ENCODE data around the gene SLC1A5. TPM values are rescaled to one million over a fixed set of nuclear protein-coding genes. Genes with fewer than 3 reads are reported as not detected.

Gene SLC1A5
- total RNA-seq, 2 donors from 2014 or later: 77.6 to 78.1 TPM

DNA sequence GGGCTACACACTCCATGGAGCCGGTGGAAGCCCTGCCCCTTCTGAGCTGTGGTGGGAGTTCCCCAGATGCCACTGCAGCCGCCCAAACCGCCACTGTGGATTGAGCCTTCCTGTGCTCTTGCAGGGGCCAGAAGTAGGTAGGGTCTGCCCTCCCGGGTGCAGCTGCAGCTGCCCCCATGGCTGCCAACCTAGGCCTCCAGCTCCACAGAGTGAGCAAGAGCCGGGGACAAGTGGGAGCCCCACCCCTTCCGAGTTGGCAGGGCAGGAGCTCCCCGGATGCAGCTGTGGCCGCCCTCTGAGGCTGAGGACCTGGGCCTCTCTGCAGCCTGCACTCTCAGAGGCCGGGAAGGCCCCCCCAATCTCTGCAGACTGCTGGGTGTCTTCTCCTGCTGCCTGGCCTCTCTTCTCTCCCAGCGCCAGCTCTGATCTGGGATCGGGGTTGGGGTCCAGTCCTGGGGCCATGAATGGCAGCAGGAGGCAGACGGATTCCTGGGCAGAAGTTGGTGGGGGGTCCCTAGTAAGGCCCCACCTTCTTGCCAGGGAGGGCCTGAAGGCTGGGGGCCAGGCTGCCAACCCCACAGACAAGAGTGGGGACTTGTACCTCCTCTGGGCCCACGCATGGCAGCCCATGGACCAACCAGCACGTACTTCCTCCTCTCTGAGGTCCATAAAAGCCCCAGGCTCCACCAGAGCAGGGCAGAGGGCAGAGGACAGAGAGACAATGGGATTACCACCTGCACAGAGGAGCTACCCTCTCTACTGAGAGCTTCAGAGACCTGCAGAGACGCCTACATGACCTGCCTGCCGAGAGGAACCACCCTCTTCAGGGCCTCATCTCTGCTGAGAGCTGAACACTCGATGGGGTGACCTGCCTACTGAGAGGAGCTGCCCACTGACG, 33.4 kb upstream of the SLC1A5 start:
- Mint-ChIP-seq H3K27me3 (ENCODE audit: insufficient read depth) (peaks cover 99% of the 10 kb centered on the region), H3K9me3 (peaks cover 2% of the 10 kb centered on the region), H3K27ac (no peak overlapping the region), H3K4me1 (peaks cover 5% of the 10 kb centered on the region), H3K36me3 (ENCODE audit: low read depth) (no peaks in the 10 kb centered on the region), H3K4me3 (no peak overlapping the region)
- H3K36me3 ChIP-seq (ENCODE audit: control insufficient read depth, insufficient read depth, low read length): no peaks in the 10 kb centered on the region
- WGBS, 2 experiments (ENCODE audit: insufficient coverage in 1 of 2, insufficient read length in 1 of 2): 82 to 90% methylated on average over 12 to 18 of the region's 18 CpGs
- H3K27me3 ChIP-seq (ENCODE audit: control insufficient read depth, insufficient read depth, low read length, poor library complexity, severe bottlenecking): peaks cover 93% of the 10 kb centered on the region
- no peaks in the 10 kb centered on the region for H3K4me1 ChIP-seq (ENCODE audit: control insufficient read depth, insufficient read depth, low read length)
- no peak overlapping the region for H3K27ac ChIP-seq (ENCODE audit: low read depth, low read length)
- peak; percentile 58 for DNase-seq
- H3K4me3 ChIP-seq (ENCODE audit: low read length): no peak overlapping the region
- no peak overlapping the region for H3K9ac ChIP-seq (ENCODE audit: extremely low read depth, low read length, poor library complexity, severe bottlenecking)
- TF ChIP-seq, protein P1, sequence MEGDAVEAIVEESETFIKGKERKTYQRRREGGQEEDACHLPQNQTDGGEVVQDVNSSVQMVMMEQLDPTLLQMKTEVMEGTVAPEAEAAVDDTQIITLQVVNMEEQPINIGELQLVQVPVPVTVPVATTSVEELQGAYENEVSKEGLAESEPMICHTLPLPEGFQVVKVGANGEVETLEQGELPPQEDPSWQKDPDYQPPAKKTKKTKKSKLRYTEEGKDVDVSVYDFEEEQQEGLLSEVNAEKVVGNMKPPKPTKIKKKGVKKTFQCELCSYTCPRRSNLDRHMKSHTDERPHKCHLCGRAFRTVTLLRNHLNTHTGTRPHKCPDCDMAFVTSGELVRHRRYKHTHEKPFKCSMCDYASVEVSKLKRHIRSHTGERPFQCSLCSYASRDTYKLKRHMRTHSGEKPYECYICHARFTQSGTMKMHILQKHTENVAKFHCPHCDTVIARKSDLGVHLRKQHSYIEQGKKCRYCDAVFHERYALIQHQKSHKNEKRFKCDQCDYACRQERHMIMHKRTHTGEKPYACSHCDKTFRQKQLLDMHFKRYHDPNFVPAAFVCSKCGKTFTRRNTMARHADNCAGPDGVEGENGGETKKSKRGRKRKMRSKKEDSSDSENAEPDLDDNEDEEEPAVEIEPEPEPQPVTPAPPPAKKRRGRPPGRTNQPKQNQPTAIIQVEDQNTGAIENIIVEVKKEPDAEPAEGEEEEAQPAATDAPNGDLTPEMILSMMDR (conservative IDR thresholded peaks at IDR 0.05): no peak
- no peaks in the 10 kb centered on the region for H3K9me3 ChIP-seq (ENCODE audit: control insufficient read depth, low read length)

DNA sequence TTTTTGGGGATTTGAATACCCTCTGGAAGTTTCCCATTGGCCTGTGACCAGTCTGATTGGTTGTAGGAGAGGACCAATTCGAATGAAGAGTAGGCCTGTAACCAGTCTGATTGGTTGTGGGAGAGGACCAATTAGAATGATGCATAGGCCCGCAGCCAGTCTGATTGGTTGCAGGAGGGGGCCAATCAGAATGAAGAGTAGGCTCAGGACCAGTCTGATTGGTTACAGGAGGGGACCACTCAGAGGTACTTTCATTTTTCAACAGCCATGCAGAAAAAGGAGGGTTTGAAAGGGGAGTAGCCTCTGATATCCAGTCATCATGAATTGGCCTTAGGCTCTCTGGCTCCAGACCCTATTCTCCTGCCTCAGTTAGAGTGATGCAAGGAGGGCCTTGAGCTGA, 30.4 kb upstream of the SLC1A5 start:
- H3K9me3 Mint-ChIP-seq: no peaks in the 10 kb centered on the region
- peaks cover 87% of the 10 kb centered on the region for H3K27me3 ChIP-seq (ENCODE audit: control insufficient read depth, insufficient read depth, low read length, poor library complexity, severe bottlenecking)
- H3K27ac Mint-ChIP-seq: no peak overlapping the region
- peaks cover 7% of the 10 kb centered on the region for H3K4me1 Mint-ChIP-seq
- no peak overlapping the region for H3K27ac ChIP-seq (ENCODE audit: low read depth, low read length)
- H3K4me3 ChIP-seq (ENCODE audit: low read length): no peak overlapping the region
- no peaks in the 10 kb centered on the region for H3K36me3 Mint-ChIP-seq (ENCODE audit: low read depth)
- H3K4me1 ChIP-seq (ENCODE audit: control insufficient read depth, insufficient read depth, low read length): no peaks in the 10 kb centered on the region
- no peak overlapping the region for H3K4me3 Mint-ChIP-seq
- H3K9me3 ChIP-seq (ENCODE audit: control insufficient read depth, low read length): no peaks in the 10 kb centered on the region
- H3K27me3 Mint-ChIP-seq (ENCODE audit: insufficient read depth): peaks cover 95% of the 10 kb centered on the region
- H3K9ac ChIP-seq (ENCODE audit: extremely low read depth, low read length, poor library complexity, severe bottlenecking): no peak overlapping the region
- WGBS, 2 experiments (ENCODE audit: insufficient coverage in 1 of 2, insufficient read length in 1 of 2): 92 to 95% methylated on average over 2 of the region's 2 CpGs
- TF ChIP-seq, protein P1 (conservative IDR thresholded peaks at IDR 0.05): no peak
- no peaks in the 10 kb centered on the region for H3K36me3 ChIP-seq (ENCODE audit: control insufficient read depth, insufficient read depth, low read length)
- peak; percentile 72 for DNase-seq

DNA sequence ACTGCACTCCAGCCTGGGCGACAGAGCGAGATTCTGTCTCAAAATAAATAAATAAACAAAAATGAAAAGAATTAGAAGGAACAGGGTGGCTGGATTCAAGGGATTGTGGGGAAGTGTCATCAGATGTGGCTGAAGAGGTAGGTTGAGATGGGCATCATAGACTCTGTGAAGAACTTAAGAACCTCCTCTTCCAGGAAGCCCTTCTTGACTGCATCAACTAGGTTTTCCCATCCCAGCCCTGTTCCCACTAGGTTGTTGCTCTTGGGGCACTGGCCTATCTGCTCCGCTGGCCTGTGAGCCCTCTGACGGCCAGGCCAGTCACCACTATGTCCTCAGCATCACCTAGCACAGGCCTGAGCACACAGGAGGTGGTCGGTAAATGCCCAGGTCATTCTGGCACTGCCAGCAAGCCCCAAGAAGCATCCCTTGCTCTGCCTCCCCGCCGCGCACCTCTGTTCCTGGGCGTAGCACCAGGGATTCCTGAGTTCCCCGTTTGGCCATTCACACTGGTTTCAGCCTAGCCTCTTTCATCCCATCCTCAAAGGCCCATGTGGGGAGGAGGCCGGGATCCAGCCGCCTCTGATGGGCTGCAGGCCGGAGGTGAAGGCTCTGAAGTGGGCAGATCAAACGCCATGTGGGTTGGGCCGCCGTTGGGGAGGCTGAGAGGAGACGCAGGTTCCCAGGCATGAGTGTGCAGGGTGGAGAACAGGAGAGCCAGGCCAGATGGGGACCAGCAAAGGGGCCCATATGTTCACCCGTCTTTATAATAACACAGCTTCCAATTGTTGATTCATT, 27.6 kb upstream of the SLC1A5 start:
- H3K4me1 ChIP-seq (ENCODE audit: control insufficient read depth, insufficient read depth, low read length): no peaks in the 10 kb centered on the region
- H3K27me3 Mint-ChIP-seq (ENCODE audit: insufficient read depth): peaks cover 89% of the 10 kb centered on the region
- H3K9ac ChIP-seq (ENCODE audit: extremely low read depth, low read length, poor library complexity, severe bottlenecking): no peak overlapping the region
- no peak overlapping the region for H3K27ac ChIP-seq (ENCODE audit: low read depth, low read length)
- no peak overlapping the region for H3K4me3 Mint-ChIP-seq
- H3K4me1 Mint-ChIP-seq: peaks cover 5% of the 10 kb centered on the region
- H3K27ac Mint-ChIP-seq: no peak overlapping the region
- no peaks in the 10 kb centered on the region for H3K9me3 ChIP-seq (ENCODE audit: control insufficient read depth, low read length)
- no peaks in the 10 kb centered on the region for H3K36me3 Mint-ChIP-seq (ENCODE audit: low read depth)
- WGBS, 2 experiments (ENCODE audit: insufficient coverage in 1 of 2, insufficient read length in 1 of 2): 76 to 92% methylated on average over 8 to 16 of the region's 18 CpGs
- DNase-seq: no peak
- peaks cover 79% of the 10 kb centered on the region for H3K27me3 ChIP-seq (ENCODE audit: control insufficient read depth, insufficient read depth, low read length, poor library complexity, severe bottlenecking)
- H3K4me3 ChIP-seq (ENCODE audit: low read length): no peak overlapping the region
- H3K36me3 ChIP-seq (ENCODE audit: control insufficient read depth, insufficient read depth, low read length): no peaks in the 10 kb centered on the region
- TF ChIP-seq, protein P1 (conservative IDR thresholded peaks at IDR 0.05): no peak
- no peaks in the 10 kb centered on the region for H3K9me3 Mint-ChIP-seq
